ENCODE measurements around the gene CALHM6. TPM values are rescaled to one million over a fixed set of nuclear protein-coding genes. Genes with fewer than 3 reads are reported as not detected.
A peak's percentile ranks its signal among the peaks of the same experiment; 100 is the strongest.

CALHM6 gene
- 9.6 and 19.8 TPM in 2 replicates for total RNA-seq (2014; rRNA removed; shearing (Covaris generic))

DNA sequence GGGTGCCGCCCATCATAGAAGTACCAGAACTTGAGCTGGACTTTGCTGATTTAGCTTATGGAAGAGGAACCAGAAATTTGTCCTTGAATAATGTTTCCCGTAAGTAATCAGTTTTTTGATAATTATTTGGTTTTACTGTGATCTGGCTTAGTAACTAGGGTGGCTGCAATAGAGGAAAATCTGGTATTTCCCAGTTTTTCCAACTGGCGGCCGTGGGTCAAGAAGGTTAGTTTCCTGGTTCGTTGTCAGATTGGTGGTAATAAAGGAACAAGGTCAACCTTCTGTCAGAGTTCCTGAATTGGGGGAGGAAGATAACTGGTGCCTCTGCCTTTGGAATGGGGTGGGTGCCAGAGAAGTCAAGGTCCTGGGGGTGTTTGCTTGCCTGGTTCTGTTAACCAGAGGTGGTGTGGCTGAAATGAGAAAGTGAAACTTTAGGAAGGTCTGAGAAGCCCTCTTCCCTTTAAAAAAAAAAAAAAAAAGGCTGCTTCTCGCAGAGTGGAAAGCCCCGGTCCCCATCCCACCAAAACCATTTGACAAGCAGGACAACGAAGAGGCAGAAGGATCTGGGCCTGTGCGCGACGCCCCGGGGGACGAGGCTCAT lies at the start of gene CALHM6:
Gene CALHM6, plus strand, starts transcription at position 45 of the 601 bp plus-strand sequence. Its CDS starts 555 bp downstream, at position 600.
- DNase-seq (ENCODE audit: low read depth), result no peak

DNA sequence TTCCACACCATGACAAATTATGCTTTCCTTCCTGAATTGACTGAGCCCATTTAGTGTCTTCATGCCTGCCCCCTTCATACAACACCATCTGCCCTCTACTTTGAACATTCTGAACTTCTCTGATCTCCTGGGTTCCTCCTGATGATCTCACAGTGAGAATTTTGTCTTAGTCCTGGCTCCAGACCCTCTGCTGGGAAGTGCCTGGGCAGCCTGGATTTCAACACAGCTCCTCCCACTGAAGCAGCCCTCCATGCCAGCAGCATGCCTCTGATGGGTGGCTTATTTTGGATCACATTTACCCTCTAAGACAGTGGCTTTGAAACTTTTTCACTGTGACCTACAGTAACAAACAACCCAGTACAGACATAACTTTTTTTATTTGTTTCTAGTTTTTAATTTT lies 48.9 kb upstream of the CALHM6 start:
- no peak for DNase-seq (ENCODE audit: low read depth)

DNA sequence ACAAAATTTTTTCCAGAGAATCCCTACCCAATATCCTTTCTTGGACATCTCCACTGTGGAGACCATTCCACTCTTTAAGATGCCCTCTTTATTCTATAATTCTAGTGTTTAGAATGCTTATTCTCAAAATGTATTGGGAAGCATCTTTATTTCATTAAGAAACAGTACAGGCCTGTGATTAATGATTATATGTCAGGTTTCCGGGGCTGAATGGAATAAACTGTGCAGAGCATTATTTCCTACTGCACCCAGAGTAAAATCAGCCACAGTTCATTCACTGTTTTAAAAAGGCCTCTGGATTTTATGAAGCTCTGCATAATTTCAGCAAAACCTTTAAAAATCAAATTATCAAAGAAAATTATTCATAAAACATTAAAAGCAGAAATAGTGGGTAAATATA lies 47.8 kb upstream of the CALHM6 start:
- DNase-seq (ENCODE audit: low read depth), result no peak

- DNase-seq (ENCODE audit: low read depth), result no peak
Measured at GRCh38 chr6:116417661-116418060, 43.5 kb upstream of the CALHM6 start.

DNA sequence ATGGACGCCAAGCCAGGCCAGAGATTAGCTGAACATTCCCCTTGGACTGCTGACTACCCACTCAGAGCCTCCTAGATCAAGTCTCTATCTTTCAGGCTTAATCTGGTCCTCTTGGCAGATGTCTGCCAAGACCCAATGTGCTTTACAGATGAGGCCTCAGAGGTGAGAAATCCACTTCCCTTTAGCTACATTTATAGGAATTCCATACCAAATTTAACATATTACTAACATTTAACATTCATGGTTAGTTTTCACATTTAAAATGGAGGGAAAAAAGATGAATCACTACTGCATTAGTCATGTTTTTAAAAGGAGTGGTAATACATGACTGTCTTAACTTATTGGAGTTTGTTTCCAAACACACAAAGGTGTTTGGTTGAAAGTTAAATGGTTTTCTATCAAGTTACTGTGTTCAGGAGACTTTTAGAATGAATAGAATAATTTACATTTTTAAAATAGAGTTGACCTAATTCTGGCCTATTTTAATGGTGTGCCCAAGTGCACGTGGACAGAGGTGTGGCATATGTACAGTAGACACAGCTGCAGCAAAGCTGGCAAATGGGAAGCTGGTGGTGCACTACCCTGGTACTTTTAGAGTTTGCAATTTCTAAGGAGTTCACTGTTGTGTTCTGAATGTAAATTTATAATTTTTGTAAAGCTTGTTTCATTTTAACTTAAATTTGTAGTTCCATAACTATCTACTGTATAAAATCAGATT lies 41.9 kb upstream of the CALHM6 start:
- DNase-seq (ENCODE audit: low read depth), result peak; percentile 65

- no peak for DNase-seq (ENCODE audit: low read depth)
Measured at GRCh38 chr6:116420341-116420740, 40.8 kb upstream of the CALHM6 start.

DNA sequence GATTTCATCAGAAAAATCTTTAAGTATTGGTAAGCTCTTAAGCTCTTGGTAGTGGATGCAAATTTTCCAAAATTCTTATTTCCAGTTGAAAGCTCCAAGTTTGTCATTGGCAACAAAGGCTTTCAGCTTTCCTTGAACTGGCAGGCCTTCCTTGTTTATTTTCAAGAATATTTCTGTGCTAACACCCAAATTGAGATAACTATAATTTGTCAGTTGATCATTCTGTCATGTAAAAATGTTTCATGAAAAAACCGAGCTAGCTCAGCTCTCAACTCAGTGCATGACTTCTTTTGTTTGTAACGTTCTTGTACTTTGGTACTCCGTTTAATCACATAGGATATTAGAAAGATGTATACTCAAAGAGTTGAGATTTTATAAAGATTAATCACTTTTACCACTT lies 38.9 kb upstream of the CALHM6 start:
- no peak for DNase-seq (ENCODE audit: low read depth)

GRCh38 chr6:116424001-116424400 lies 37.2 kb upstream of the CALHM6 start:
- DNase-seq (ENCODE audit: low read depth), result peak; percentile 60

GRCh38 chr6:116426551-116426950 lies 34.6 kb upstream of the CALHM6 start:
- DNase-seq (ENCODE audit: low read depth), result no peak

DNA sequence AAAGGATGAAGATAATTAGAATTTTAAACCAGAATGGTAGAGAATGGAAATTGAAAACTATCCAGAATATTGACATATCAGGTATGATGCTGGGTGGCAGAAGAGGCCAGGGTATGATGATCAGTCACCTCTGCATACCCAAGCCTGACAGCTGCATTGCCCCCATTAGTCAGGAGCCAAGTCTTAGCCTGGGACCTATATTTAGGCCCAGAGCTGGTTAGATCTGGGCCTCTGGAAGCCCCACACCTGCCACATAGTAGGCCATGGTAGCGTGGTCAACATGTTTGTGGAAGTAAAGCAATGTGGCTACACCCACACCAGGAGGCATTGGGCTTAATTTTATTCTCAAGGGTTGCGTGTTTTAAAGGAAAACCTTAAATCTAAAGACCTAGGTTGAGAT lies 32.1 kb upstream of the CALHM6 start:
- no peak for DNase-seq (ENCODE audit: low read depth)

- DNase-seq (ENCODE audit: low read depth), result no peak
Measured at GRCh38 chr6:116430860-116431259, 30.3 kb upstream of the CALHM6 start.

GRCh38 chr6:116431964-116432595 lies 29.1 kb upstream of the CALHM6 start:
- DNase-seq (ENCODE audit: low read depth), result no peak

DNA sequence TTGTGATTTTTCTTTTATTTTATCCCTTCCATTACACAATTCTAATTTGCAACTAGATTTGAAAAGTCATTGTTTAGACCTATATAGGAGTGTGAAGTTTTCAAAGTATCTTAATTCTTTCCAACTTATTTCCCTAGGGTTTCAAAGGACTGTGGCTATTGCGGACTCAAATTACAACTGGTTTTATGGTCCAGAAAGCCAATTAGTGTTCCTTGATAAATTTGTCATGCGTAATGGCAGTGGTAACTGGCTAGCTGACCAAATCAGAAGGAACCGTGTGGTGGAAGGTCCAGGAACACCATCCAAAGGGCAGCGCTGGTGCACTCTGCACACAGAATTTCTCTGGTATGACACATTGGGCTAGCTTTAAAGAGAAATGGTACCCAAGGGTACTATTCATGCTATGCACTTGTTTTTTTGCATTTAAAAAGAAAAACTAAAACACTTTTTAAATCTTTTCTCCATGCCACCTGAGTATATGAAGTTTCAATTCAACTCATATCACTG lies 27.9 kb upstream of the CALHM6 start:
- no peak for DNase-seq (ENCODE audit: low read depth)

- DNase-seq (ENCODE audit: low read depth), result no peak
Measured at GRCh38 chr6:116434056-116434725, 27.0 kb upstream of the CALHM6 start.

GRCh38 chr6:116436586-116436985 lies 24.6 kb upstream of the CALHM6 start:
- DNase-seq (ENCODE audit: low read depth), result no peak

DNA sequence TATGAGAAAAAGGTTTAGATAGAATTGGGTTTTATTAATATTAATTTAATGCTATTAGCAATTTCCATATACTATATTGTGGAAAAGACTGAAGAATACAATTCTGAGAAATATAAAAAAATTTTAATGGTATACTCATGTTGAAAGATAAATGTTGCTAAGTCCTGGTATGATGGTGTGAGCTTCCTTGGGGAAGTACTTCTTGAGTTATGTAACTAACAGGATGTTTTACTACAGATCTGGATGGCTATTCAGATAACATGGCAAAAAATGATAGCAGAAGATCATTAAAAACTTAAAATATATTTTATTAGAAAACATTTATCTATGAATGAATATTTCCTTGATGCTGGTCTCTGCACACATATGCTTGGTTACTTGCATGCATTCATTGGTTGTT lies 23.5 kb upstream of the CALHM6 start:
- DNase-seq (ENCODE audit: low read depth), result no peak

GRCh38 chr6:116438590-116439448 lies 22.4 kb upstream of the CALHM6 start:
- DNase-seq (ENCODE audit: low read depth), result no peak

DNA sequence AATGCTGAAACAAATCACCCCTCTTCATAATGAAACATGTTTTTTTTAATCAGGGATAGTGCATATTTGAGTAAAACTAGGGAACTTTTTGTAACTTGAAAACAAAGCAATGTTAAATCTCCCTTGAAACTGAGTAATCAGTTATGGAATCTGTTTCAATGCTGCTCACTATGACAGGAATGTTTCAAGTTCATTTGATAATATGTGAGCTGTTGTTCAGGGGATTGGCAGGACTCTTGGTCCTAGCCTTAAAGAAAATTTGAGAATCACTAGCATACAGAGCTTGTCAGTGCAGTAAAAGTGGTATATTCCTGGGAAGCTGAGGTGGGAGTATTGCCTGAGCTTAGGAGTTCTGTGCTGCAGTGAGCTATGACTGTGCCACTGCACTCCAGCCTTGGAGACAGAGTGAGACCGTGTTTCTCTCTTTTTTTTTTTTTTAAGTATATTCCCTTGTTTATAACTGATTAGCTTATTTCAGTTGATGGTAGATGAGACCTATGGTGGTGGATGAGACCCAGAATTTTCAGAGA lies 21.6 kb upstream of the CALHM6 start:
- no peak for DNase-seq (ENCODE audit: low read depth)

DNA sequence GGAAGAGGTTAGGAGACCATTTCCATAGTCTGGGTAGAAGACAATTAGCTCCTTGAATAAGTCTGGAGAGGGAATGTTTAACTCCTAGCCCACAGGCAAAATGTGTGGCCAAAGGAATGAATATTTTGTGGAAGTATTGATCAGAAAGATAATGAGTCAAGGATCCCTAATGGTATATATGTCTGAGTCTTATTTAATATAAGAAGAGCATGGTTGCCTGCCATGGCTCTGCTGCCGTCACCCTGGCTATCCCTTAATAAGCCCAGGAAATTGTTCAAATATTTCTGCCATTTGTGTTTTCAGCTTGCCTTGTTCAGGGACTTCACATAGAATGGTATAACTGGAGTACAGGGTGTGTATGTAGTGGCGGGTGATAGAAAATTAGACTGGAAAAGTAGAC lies 18.1 kb upstream of the CALHM6 start:
- DNase-seq (ENCODE audit: low read depth), result no peak

- peak; percentile 45 for DNase-seq (ENCODE audit: low read depth)
Measured at GRCh38 chr6:116444092-116444491, 17.1 kb upstream of the CALHM6 start.

DNA sequence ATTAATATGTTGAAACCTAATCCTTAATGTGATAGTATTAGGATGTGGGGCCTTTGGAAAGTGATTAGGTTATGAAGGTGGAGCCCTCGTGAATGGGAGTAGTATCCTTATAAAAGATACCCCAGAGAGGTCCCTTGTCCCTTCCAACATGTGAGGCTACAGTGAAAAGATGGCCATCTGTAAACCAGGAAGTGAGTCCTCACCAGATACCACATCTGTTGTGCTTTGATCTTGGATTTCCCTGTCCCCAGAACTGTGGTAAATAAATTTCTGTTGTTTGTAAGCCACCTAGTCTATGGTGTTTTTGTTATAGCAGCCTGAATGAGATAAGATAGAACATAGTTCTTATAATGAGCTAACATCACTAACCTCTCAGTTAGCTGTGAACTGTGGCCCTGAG lies 16.6 kb upstream of the CALHM6 start:
- DNase-seq (ENCODE audit: low read depth), result no peak
